ENCODE results near the gene GFPT1. TPM values are rescaled to one million over a fixed set of nuclear protein-coding genes. Genes with fewer than 3 reads are reported as not detected.

The GFPT1 gene
- total and polyA plus RNA-seq, 4 donors, result 15.9 to 72.6 (median 30.5) TPM

- Histone ChIP-seq H3K27ac (ENCODE audit: low read depth in 1 of 2, low read length in 1 of 2) (no peak overlapping the region), H3K9ac (ENCODE audit: insufficient read depth in 1 of 2, low read length in 2 of 2) (no peak overlapping the region), H3K27me3 (ENCODE audit: control insufficient read depth in 3 of 3, insufficient read depth in 3 of 3, low read length in 2 of 3) (peaks cover 0 to 20% (median 0%) of the 10 kb centered on the region in 3 donors), H3K36me3 (ENCODE audit: control insufficient read depth in 4 of 4, insufficient read depth in 4 of 4, low read length in 4 of 4) (no peaks in the 10 kb centered on the region), H3K4me1 (ENCODE audit: control insufficient read depth in 5 of 5, insufficient read depth in 5 of 5, low read length in 5 of 5) (peaks cover 0 to 58% (median 28%) of the 10 kb centered on the region in 5 donors), H3K9me3 (ENCODE audit: control insufficient read depth in 4 of 4, insufficient read depth in 3 of 4, low read length in 3 of 4) (peaks cover 0 to 5% (median 2%) of the 10 kb centered on the region in 4 donors), H3K4me3 (no peak overlapping the region)
- WGBS, 2 donors, result 42 to 43% methylated on average over 16 to 17 of the region's 17 CpGs
- TF ChIP-seq CTCF (IDR thresholded peaks at IDR 0.05; ENCODE audit: control extremely low read depth, extremely low read depth), result no peak
- DNase-seq (no peak), ATAC-seq (ENCODE audit: insufficient read depth, low FRiP score) (no peak)
Observed at GRCh38 chr2:69307579-69308064, 79.4 kb downstream of the GFPT1 start.

- peaks cover 0 to 5% (median 2%) of the 10 kb centered on the region in 4 donors for H3K9me3 ChIP-seq (ENCODE audit: control insufficient read depth in 4 of 4, insufficient read depth in 3 of 4, low read length in 3 of 4)
- ATAC-seq (ENCODE audit: insufficient read depth, low FRiP score) (peak; percentile 84), DNase-seq (peak; percentile 92 to 93 (median 92))
- WGBS, 2 donors, result 0 to 1% methylated on average over 59 to 61 of the region's 61 CpGs
- H3K36me3 ChIP-seq (ENCODE audit: control insufficient read depth in 4 of 4, insufficient read depth in 4 of 4, low read length in 4 of 4), result no peaks in the 10 kb centered on the region
- peak; percentile 72 for TF ChIP-seq CTCF (IDR thresholded peaks at IDR 0.05; ENCODE audit: control extremely low read depth, extremely low read depth)
- peak overlapping the region in 1 of 2 donors; percentile 89 for H3K27ac ChIP-seq (ENCODE audit: low read depth in 1 of 2, low read length in 1 of 2)
- H3K4me3 ChIP-seq, result peak overlapping the region; percentile 27
- peaks cover 0 to 58% (median 28%) of the 10 kb centered on the region in 5 donors for H3K4me1 ChIP-seq (ENCODE audit: control insufficient read depth in 5 of 5, insufficient read depth in 5 of 5, low read length in 5 of 5)
- H3K9ac ChIP-seq (ENCODE audit: insufficient read depth in 1 of 2, low read length in 2 of 2), result no peak overlapping the region
- H3K27me3 ChIP-seq (ENCODE audit: control insufficient read depth in 3 of 3, insufficient read depth in 3 of 3, low read length in 2 of 3), result peaks cover 0 to 20% (median 0%) of the 10 kb centered on the region in 3 donors
Observed at GRCh38 chr2:69306822-69307578, 80.0 kb downstream of the GFPT1 start.

DNA sequence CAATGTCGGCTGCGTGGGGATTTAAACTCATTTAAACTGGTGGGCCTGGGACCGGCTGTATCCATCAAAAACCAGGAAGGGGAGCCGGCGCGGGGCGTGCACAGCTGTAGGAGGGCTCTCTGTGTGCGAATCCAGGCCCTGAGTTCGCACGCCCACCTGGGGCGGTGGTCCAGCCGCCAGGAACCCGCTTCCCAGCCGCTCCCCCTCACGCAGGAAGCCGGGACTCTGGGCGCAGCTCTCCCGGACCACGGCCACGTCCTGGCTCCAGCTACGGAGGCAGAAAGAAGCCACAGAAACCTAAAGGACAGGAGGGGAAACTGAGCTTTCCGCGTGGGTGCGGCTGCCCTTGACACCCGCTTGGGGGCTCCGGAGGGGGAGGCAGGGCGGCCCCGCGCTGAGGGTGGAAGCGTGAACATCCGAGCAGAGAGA lies 80.6 kb downstream of the GFPT1 start:
- no peak for TF ChIP-seq CTCF (IDR thresholded peaks at IDR 0.05; ENCODE audit: control extremely low read depth, extremely low read depth)
- Histone ChIP-seq H3K9me3 (ENCODE audit: control insufficient read depth in 4 of 4, insufficient read depth in 3 of 4, low read length in 3 of 4) (peaks cover 0 to 5% (median 2%) of the 10 kb centered on the region in 4 donors), H3K4me3 (peak overlapping the region; percentile 27), H3K27ac (ENCODE audit: low read depth in 1 of 2, low read length in 1 of 2) (peak overlapping the region in 1 of 2 donors; percentile 89), H3K27me3 (ENCODE audit: control insufficient read depth in 3 of 3, insufficient read depth in 3 of 3, low read length in 2 of 3) (peaks cover 0 to 20% (median 0%) of the 10 kb centered on the region in 3 donors), H3K9ac (ENCODE audit: insufficient read depth in 1 of 2, low read length in 2 of 2) (no peak overlapping the region), H3K36me3 (ENCODE audit: control insufficient read depth in 4 of 4, insufficient read depth in 4 of 4, low read length in 4 of 4) (no peaks in the 10 kb centered on the region), H3K4me1 (ENCODE audit: control insufficient read depth in 5 of 5, insufficient read depth in 5 of 5, low read length in 5 of 5) (peaks cover 0 to 55% (median 28%) of the 10 kb centered on the region in 5 donors)
- no peak for ATAC-seq (ENCODE audit: insufficient read depth, low FRiP score)
- DNase-seq, result peak; percentile 46 to 53 (median 49)
- WGBS, 2 donors, result 1% methylated on average over 24 to 31 of the region's 31 CpGs

All from lung (tissue), 12 donors.